DOHH2 (cell line): ENCODE measurements around the gene WNT3A.

Experiments
- H3F3A ChIP-seq: fragments of 200-600 bp; sonication (generic), shearing (Covaris generic); 2 replicates; pipeline ENCODE4 v1.6.0; 2016; ENCODE audit warnings: antibody characterized with exemption, mild to moderate bottlenecking; ENCODE audit not compliant: control insufficient read depth, insufficient read depth
- H3K27ac ChIP-seq: fragments of 200-600 bp; sonication (generic); 2 replicates; pipeline ENCODE4 v1.5.1; 2014; ENCODE audit warnings: low read depth, mild to moderate bottlenecking, low read length, moderate library complexity
- H3K27me3 ChIP-seq: fragments of 200-600 bp; sonication (generic); 2 replicates; pipeline ENCODE4 v1.6.1; 2014; ENCODE audit warnings: mild to moderate bottlenecking, low read length, mixed read lengths; ENCODE audit not compliant: control insufficient read depth
- H3K36me3 ChIP-seq: fragments of 200-600 bp; sonication (generic); 2 replicates; pipeline ENCODE4 v1.6.1; 2014; ENCODE audit warnings: mild to moderate bottlenecking, low read length, moderate library complexity, mixed read lengths; ENCODE audit not compliant: control insufficient read depth
- H3K4me1 ChIP-seq: fragments of 200-600 bp; sonication (generic); 2 replicates; pipeline ENCODE4 v1.6.1; 2014; ENCODE audit warnings: mild to moderate bottlenecking, low read length, mixed read lengths; ENCODE audit not compliant: control insufficient read depth
- H3K4me2 ChIP-seq: fragments of 200-600 bp; sonication (generic); 2 replicates; pipeline ENCODE4 v1.6.0; 2014; ENCODE audit warnings: mild to moderate bottlenecking, low read length, moderate library complexity
- H3K4me3 ChIP-seq: fragments of 200-600 bp; sonication (generic); 2 replicates; pipeline ENCODE4 v1.5.1; 2014; ENCODE audit warnings: mild to moderate bottlenecking, low read length, mixed read lengths
- H3K79me2 ChIP-seq: fragments of 200-600 bp; sonication (generic); 2 replicates; pipeline ENCODE4 v1.6.1; 2014; ENCODE audit warnings: mild to moderate bottlenecking, low read length, mixed read lengths; ENCODE audit not compliant: control insufficient read depth
- H3K9me2 ChIP-seq: fragments of 200-600 bp; sonication (generic); replicated peaks from 2 replicates; pipeline ENCODE4 v1.6.1; 2014; ENCODE audit warnings: mild to moderate bottlenecking, low read length, mixed read lengths; ENCODE audit not compliant: control insufficient read depth
- H3K9me3 ChIP-seq: fragments of 200-600 bp; sonication (generic); 2 replicates; pipeline ENCODE4 v1.6.1; 2014; ENCODE audit warnings: antibody characterized with exemption, low read length, mixed read lengths; ENCODE audit not compliant: control insufficient read depth, insufficient read depth
- H4K20me1 ChIP-seq: fragments of 200-600 bp; sonication (generic); 2 replicates; pipeline ENCODE4 v1.6.0; 2014; ENCODE audit warnings: low read depth, mild to moderate bottlenecking, antibody characterized with exemption, low read length, moderate library complexity; ENCODE audit not compliant: control insufficient read depth, insufficient read depth
- CTCF ChIP-seq: fragments of 200-600 bp; sonication (generic); IDR thresholded peaks from one replicate; pipeline ENCODE4 v1.5.1; 2014; ENCODE audit warnings: antibody characterized with exemption, mild to moderate bottlenecking, low read depth, low read length; ENCODE audit not compliant: poor library complexity, severe bottlenecking
- EZH2phosphoT487 ChIP-seq: fragments of 200-600 bp; sonication (generic); IDR thresholded peaks from 2 replicates; pipeline ENCODE4 v1.6.1; 2017; ENCODE audit warnings: borderline replicate concordance, mild to moderate bottlenecking, antibody characterized with exemption, low read length, moderate library complexity, mixed read lengths

The WNT3A gene

GRCh38 chr1:228032041-228032440 is 25.2 kb downstream of the WNT3A start:
- Histone ChIP-seq H3K79me2 (no peaks in the 10 kb centered on the region), H3K27me3 (no peaks in the 10 kb centered on the region; the same call in 1 of the 2 replicates), H3K27ac (no peak overlapping the region), H3K4me1 (no peaks in the 10 kb centered on the region), H3F3A (no peaks in the 10 kb centered on the region), H4K20me1 (no peaks in the 10 kb centered on the region), H3K36me3 (no peaks in the 10 kb centered on the region), H3K4me3 (no peak overlapping the region), H3K9me3 (no peaks in the 10 kb centered on the region), H3K9me2 (no peaks in the 10 kb centered on the region), H3K4me2 (no peak overlapping the region)
- TF ChIP-seq EZH2phosphoT487 (no peak), CTCF (no peak)

- no peaks in the 10 kb centered on the region for H3F3A ChIP-seq
- no peak overlapping the region for H3K4me3 ChIP-seq
- H3K9me2 ChIP-seq: no peaks in the 10 kb centered on the region
- H3K4me2 ChIP-seq: no peak overlapping the region
- H3K4me1 ChIP-seq: no peaks in the 10 kb centered on the region
- no peaks in the 10 kb centered on the region for H3K9me3 ChIP-seq
- no peak overlapping the region for H3K27ac ChIP-seq
- TF ChIP-seq CTCF (no peak), EZH2phosphoT487 (no peak)
- H3K36me3 ChIP-seq: no peaks in the 10 kb centered on the region
- H4K20me1 ChIP-seq: no peaks in the 10 kb centered on the region
- no peaks in the 10 kb centered on the region for H3K27me3 ChIP-seq
- no peaks in the 10 kb centered on the region for H3K79me2 ChIP-seq
Measured at GRCh38 chr1:228033376-228033775, 26.6 kb downstream of the WNT3A start.

GRCh38 chr1:228034954-228035837 is 28.4 kb downstream of the WNT3A start:
- no peaks in the 10 kb centered on the region for H3F3A ChIP-seq
- no peaks in the 10 kb centered on the region for H3K36me3 ChIP-seq
- H4K20me1 ChIP-seq: no peaks in the 10 kb centered on the region
- H3K4me3 ChIP-seq: no peak overlapping the region
- no peaks in the 10 kb centered on the region for H3K4me1 ChIP-seq
- no peaks in the 10 kb centered on the region for H3K9me3 ChIP-seq
- no peak overlapping the region for H3K4me2 ChIP-seq
- H3K79me2 ChIP-seq: no peaks in the 10 kb centered on the region
- no peak overlapping the region for H3K27ac ChIP-seq
- TF ChIP-seq EZH2phosphoT487 (no peak), CTCF (no peak)
- H3K9me2 ChIP-seq: no peaks in the 10 kb centered on the region
- no peaks in the 10 kb centered on the region for H3K27me3 ChIP-seq
